ENCODE results near the gene ZNF507.

The ZNF507 gene

GRCh38 chr19:32436692-32437091, 91.3 kb downstream of the ZNF507 start:
- Histone ChIP-seq H3K18ac (ENCODE audit: low read length) (no peak overlapping the region), H2AFZ (ENCODE audit: insufficient read depth, low read length, poor library complexity) (no peak overlapping the region), H2BK12ac (ENCODE audit: low read length) (no peak overlapping the region), H3K4me3 (ENCODE audit: low read depth, low read length) (no peak overlapping the region), H3K27me3 (ENCODE audit: insufficient read depth, low read length) (no peaks in the 10 kb centered on the region), H3K4ac (ENCODE audit: low read depth, low read length) (no peak overlapping the region), H3K36me3 (ENCODE audit: control insufficient read depth in 1 of 2, insufficient read depth in 2 of 2, low read length in 2 of 2) (peaks cover 6 to 17% of the 10 kb centered on the region in 2 experiments), H3K14ac (ENCODE audit: low read length) (no peak overlapping the region), H3K4me2 (ENCODE audit: low read length) (no peak overlapping the region), H2BK120ac (ENCODE audit: insufficient read depth, low read length, poor library complexity) (no peak overlapping the region), H3K27ac (ENCODE audit: low read depth, low read length) (no peak overlapping the region), H3K79me2 (ENCODE audit: control insufficient read depth, insufficient read depth, low read length, poor library complexity) (no peaks in the 10 kb centered on the region), H3K9me3 (ENCODE audit: insufficient read depth, low read depth, low read length) (no peaks in the 10 kb centered on the region), H4K91ac (ENCODE audit: low read depth, low read length) (no peak overlapping the region), H3K79me1 (ENCODE audit: low read length) (no peaks in the 10 kb centered on the region), H3K9ac (ENCODE audit: low read length) (no peak overlapping the region), H4K12ac (ENCODE audit: low read depth, low read length) (no peak overlapping the region), H3K4me1 (ENCODE audit: control insufficient read depth in 1 of 2, insufficient read depth in 2 of 2, low read length in 2 of 2) (no peaks in the 10 kb centered on the region), H2AK5ac (ENCODE audit: low read length) (no peak overlapping the region), H3K23ac (ENCODE audit: low read length) (no peak overlapping the region), H4K8ac (ENCODE audit: low read depth, low read length) (no peak overlapping the region), H2BK5ac (ENCODE audit: low read depth, low read length, poor library complexity) (no peak overlapping the region)
- no CpG with 5 or more reads among the region's 6 CpGs for WGBS (ENCODE audit: extremely low coverage, insufficient coverage, insufficient read length)
- no peak for DNase-seq

DNA sequence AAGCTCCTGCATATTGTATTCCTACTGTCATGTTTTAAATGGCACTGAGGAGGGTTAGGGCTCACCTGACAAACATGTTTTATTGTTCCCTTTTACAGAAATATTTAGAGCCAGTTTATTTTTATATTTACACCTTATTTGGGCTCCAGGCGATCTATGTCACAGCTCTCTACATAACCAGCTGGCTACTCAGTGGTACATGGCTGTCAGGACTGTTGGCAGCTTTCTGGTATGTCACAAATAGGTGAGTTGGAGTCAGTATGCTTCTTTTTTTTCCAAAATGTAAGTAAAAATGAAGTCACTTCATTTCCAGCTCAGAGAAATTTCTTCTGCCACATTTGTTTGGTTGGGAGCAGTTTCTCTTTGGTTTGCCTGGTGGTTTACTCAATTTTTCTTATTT, 91.7 kb downstream of the ZNF507 start:
- no peak overlapping the region for H3K4me2 ChIP-seq (ENCODE audit: low read length)
- H3K36me3 ChIP-seq (ENCODE audit: control insufficient read depth in 1 of 2, insufficient read depth in 2 of 2, low read length in 2 of 2) = peaks cover 6 to 17% of the 10 kb centered on the region in 2 experiments
- no peak overlapping the region for H2BK5ac ChIP-seq (ENCODE audit: low read depth, low read length, poor library complexity)
- no peaks in the 10 kb centered on the region for H3K79me1 ChIP-seq (ENCODE audit: low read length)
- no peak overlapping the region for H2BK12ac ChIP-seq (ENCODE audit: low read length)
- no peak overlapping the region for H3K27ac ChIP-seq (ENCODE audit: low read depth, low read length)
- no peak overlapping the region for H3K23ac ChIP-seq (ENCODE audit: low read length)
- WGBS (ENCODE audit: extremely low coverage, insufficient coverage, insufficient read length) = no CpG with 5 or more reads among the region's 1 CpG
- H3K14ac ChIP-seq (ENCODE audit: low read length) = no peak overlapping the region
- H2BK120ac ChIP-seq (ENCODE audit: insufficient read depth, low read length, poor library complexity) = no peak overlapping the region
- H2AFZ ChIP-seq (ENCODE audit: insufficient read depth, low read length, poor library complexity) = no peak overlapping the region
- H3K18ac ChIP-seq (ENCODE audit: low read length) = no peak overlapping the region
- H2AK5ac ChIP-seq (ENCODE audit: low read length) = no peak overlapping the region
- H3K4ac ChIP-seq (ENCODE audit: low read depth, low read length) = no peak overlapping the region
- no peak overlapping the region for H4K8ac ChIP-seq (ENCODE audit: low read depth, low read length)
- no peak overlapping the region for H4K12ac ChIP-seq (ENCODE audit: low read depth, low read length)
- no peaks in the 10 kb centered on the region for H3K4me1 ChIP-seq (ENCODE audit: control insufficient read depth in 1 of 2, insufficient read depth in 2 of 2, low read length in 2 of 2)
- DNase-seq = no peak
- H3K9ac ChIP-seq (ENCODE audit: low read length) = no peak overlapping the region
- H3K4me3 ChIP-seq (ENCODE audit: low read depth, low read length) = no peak overlapping the region
- H3K79me2 ChIP-seq (ENCODE audit: control insufficient read depth, insufficient read depth, low read length, poor library complexity) = no peaks in the 10 kb centered on the region
- H3K9me3 ChIP-seq (ENCODE audit: insufficient read depth, low read depth, low read length) = no peaks in the 10 kb centered on the region
- no peaks in the 10 kb centered on the region for H3K27me3 ChIP-seq (ENCODE audit: insufficient read depth, low read length)
- H4K91ac ChIP-seq (ENCODE audit: low read depth, low read length) = no peak overlapping the region
